HG03342 (cell line): Measurements from ENCODE around the gene ZC3H11A.
"Not testable (repeated sequence)": the region's sequence is repeated elsewhere in the genome, so short reads cannot be mapped to it uniquely, and the experiment has no call there.

Source experiments
- ATAC-seq: cut with Tn5 transposase; IDR thresholded peaks from one replicate; pipeline ENCODE4 v1.9.1; 2021; ENCODE audit warnings: mild to moderate bottlenecking, moderate library complexity; ENCODE audit not compliant: unreplicated experiment

ZC3H11A gene

DNA sequence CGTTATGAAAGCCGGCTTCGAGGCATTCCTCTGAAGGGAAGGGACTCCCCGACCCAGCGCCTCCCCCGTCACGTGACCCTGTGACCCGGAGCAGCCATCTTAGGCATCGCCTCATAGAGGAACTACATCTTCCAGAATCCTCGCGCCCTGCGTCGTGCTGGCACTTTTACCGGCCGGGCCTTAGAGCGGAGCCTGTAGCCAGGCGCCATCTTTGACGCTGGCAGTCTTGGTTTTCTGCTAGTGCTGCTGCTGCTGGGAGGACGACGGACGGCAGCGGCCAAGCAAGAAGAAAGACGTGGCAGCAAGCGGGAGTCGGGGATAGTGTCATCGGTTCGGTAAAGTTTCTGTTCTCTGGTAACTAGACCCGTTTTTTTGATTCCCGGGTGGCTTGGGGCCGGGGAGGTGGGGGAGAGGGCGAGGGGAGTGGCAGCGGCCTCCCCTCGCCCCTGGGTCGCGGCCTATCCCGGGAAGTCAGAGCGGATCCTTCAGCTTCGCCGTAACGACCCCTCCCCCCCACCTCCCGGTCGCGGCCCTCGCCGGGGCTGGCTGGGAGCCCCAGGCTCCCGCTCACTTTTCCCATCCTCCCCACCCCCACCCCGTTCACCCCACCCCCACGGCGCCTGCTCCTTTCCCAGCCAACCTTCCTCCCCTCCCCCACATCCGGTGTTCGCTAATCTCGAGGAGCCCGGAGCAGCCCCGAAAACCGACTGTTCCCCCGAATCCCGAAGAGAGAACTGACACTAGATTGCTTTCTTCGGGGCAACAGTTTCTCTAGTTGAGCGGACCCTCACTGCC is at the start of gene ZC3H11A, which contains the start of gene ZBED6:
TSS of gene ZC3H11A (plus strand) at position 183 of the 795 bp plus-strand sequence. CDS start 21,448 bp downstream, outside the sequence.
TSS of gene ZBED6 (plus strand) at position 183 of the 795 bp plus-strand sequence. CDS start 1,900 bp downstream, outside the sequence.
- peak; percentile 96 for ATAC-seq

DNA sequence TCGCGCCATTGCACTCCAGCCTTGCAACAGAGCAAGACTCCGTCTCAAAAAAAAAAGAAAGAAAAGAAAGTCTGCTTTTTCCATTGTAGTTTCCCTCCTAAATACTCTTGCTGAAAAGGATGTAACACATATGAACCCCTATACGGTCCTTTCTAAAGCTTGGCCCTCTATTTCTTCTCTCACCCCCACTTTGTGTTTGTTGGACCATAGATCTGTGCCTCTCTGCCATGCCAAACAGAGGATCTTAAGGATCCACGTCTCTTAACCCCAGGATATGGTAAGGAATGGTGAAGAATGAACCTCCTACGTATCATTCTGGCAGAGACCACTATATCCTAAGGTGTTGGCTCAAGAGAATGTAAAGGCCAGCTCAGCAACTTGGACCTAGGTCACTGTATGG is 49.1 kb upstream of the ZC3H11A start:
- no peak for ATAC-seq

DNA sequence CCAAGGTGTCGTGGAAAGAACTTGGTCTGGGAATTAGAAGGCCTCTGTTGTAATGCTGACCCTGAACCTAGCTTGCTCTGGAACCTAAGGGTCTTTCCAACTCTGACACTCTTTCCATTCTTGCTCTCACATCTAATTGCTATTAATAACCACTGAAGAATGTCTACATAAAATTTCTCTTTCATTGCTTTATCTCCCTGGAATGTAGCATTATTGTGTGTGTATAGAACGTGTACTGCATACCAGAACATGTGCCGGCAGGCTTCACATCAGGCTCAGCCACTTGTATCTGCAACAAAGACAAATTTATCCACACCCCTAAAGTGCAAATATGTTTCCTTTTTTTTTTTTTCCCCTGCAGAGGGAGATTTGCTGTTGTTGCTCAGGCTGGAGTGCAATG is 44.4 kb upstream of the ZC3H11A start:
- ATAC-seq = no peak

- ATAC-seq = not testable (repeated sequence)
Observed at GRCh38 chr1:203751618-203752361, 43.6 kb upstream of the ZC3H11A start.

DNA sequence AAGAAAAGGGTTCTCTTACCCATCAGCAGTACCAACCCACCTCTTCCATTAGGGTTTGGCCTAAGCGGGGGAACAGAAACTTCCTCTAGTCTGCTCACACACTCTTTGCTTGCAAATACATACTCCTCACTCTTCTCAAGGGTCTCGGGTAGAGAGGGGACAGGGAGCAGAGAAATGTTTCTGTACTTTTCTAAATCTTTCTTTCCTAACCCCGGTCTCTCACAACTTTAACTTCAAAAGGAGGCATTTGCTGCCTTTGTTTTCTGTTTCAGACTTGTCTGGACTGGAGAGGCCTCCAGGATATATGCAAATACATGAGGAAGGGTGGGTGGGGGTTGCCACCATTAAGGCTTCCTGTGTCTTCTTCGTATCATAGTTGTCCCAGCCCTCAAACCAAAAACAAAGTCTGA is 41.0 kb upstream of the ZC3H11A start:
- peak; percentile 61 for ATAC-seq

GRCh38 chr1:203756036-203756435 is 39.4 kb upstream of the ZC3H11A start:
- no peak for ATAC-seq

- not testable (repeated sequence) for ATAC-seq
Observed at GRCh38 chr1:203758749-203759148, 36.7 kb upstream of the ZC3H11A start.

DNA sequence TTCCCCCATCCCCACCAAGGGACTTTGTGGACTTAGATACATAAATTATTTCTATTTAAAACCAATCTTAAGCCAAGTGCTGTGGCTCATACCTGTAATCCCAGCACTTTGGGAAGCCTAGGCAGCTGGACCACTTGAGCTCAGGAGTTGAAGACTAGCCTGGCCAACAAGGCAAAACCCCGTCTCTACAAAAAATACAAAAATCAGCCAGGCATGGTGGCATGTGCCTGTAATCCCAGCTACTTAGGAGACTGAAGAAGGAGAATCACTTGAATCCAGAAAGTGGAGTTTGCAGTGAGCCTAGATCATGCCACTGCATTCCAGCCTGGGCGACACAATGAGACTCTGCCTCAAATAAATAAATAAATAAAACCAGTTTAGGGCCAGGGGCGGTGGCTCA is 34.9 kb upstream of the ZC3H11A start:
- no peak for ATAC-seq

DNA sequence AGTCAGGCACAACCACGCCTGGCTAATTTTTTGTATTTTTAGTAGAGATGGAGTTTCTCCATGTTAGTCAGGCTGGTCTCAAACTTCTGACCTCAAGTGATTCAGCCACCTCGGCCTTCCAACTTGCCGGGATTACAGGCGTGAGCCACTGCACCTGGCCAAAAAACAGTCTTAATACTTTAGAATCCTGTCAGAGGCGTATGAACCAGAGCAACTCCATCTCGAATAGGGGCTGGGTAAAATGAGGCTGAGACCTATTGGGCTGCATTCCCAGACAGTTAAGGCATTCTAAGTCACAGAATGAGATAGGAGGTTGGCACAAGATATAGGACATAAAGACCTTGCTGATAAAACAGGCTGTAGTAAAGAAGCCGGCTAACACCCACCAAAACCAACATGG is 33.5 kb upstream of the ZC3H11A start:
- ATAC-seq = not testable (repeated sequence)

GRCh38 chr1:203763505-203763904 is 31.9 kb upstream of the ZC3H11A start:
- no peak for ATAC-seq

DNA sequence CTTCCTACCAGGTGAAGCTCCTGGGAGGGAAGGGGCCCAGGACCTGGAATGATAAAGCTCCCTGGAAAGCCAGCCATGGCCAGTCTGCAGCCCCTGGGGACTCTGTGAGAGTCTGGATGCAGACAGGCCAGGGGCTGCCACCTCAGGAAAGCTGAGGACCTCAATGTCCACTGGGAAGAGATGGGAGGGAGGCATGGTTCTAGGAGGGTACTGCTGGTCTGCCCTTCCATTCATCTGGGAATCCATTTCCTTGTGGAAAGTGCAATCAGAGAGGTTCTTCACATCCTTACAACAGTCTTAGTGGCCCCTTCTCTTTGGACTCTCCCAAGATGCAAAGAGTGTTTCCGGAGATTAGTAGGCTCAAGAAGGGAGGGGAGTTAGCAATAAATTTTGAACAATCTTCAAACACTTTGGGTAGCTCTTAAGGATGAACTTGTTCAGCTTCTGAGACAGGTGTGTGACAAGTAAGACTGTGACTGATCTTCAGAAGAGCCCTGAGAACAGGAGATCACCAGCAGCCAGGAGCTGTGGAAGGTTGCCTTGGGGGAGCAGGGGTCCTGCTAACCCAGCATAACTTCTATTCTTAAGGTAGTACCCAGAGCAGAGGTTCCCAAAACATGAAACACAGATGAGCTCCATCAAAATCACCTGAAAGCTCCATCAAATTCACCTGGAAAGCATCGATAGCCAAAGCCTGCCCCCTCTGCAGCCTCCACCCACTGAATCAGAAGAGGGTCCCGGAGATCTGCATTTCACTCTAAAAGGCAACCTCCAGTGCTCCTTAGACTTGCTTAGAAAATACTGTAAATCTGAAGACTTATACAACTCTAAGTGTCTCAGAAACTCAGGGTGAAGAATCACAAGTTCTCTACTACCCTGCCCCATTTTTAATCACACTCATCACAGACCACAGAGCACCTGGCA is 31.1 kb upstream of the ZC3H11A start:
- ATAC-seq = no peak

DNA sequence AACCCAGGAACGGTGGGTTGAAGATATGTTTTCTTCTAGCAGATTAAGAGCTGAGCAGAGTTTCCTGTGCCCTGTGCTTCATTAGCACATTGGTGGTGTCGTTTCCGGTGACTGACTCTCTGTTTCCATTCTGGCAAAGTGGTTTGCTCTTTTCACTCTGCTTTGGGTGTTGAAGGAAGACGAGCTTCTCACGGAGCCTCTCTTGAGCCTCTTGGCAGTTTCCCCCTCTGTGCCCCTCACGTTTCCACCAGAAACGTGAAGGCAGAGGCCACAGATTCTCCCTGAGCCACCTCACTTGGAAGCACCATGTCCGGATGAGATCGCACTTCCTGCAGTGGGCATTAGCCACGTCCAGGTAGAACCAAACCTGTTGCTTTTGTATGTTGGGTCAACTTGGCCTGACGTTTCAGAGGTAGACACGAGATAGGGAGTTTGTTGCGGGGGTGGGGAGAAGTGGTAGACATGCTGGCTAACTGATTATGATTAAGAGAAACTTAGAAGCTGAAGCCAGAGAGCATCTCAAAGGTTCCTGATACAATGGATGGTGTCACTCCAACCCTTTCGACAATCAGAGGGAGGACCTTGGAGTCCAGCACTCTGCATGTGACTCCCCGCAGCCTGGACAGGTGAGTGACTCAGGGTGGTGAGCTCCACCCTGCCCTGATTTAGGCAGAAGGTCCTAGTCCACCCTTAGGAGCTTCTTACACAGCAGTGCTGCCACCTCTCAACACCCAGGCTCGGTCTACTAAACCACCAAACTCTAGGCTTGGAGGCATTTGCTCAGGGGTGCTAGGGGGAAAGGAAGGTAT is 30.2 kb upstream of the ZC3H11A start, which contains the start of gene LAX1:
TSS of gene LAX1 (plus strand) at position 155 of the 809 bp plus-strand sequence. CDS start at position 538, 383 bp downstream.
- ATAC-seq = no peak

GRCh38 chr1:203768256-203768655 is 27.2 kb upstream of the ZC3H11A start:
- no peak for ATAC-seq

DNA sequence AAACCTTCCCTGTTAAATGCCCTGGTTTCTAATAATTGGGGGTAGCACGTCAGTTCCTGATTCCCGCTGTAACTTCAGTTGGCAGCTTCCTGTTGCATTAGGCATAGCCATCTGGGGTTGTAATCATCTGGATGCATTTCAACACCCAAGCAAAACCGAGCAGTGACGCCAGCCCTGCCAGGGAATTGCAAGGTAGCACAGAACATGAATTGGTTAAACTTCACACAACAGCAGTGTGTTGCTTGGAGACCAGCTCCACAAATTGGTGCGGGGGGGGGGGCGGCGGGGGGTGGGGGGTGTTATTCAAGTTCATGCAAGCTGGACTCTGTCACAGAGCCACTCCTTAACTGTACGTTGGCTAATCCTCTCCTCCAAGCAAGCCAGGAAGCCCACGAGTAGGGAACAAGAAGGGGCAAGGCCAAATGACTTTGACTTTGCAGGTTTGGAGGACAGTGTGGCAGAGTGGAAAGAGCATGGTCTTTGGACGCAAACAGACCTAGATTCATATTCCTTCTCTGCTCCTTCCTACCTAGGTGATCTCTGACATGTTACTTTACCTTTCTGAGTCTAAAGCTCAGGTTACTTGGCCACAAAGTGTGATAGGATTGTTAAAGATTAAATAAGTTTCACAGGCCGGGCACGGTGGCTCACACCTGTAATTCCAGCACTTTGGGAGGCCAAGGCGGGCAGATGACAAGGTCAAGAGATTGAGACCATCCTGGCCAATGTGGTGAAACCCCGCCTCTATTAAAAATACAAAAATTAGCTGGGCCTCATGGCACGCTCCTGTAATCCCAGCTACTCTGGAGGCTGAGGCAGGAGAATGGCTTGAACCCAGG is 25.7 kb upstream of the ZC3H11A start:
- ATAC-seq = no peak

DNA sequence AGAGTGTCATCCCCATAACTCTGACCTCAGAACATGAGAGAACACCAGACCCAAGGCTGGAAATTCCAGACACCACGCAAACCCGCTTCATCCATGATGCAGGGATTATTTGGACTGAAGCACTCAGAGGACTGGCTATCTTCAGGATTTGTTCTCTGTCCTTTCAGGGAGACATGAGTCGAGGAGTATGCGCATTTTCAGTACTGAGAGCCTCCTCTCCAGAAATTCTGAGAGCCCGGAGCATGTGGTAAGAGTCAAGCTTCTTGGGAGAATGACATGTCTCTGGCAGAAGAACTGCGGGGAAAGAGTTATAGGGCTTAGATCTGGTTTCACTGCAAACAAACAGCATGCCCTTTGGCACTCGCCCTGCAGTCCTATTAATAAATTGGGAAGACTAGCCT is 23.5 kb upstream of the ZC3H11A start:
- no peak for ATAC-seq

GRCh38 chr1:203772836-203773235 is 22.6 kb upstream of the ZC3H11A start:
- ATAC-seq = no peak

DNA sequence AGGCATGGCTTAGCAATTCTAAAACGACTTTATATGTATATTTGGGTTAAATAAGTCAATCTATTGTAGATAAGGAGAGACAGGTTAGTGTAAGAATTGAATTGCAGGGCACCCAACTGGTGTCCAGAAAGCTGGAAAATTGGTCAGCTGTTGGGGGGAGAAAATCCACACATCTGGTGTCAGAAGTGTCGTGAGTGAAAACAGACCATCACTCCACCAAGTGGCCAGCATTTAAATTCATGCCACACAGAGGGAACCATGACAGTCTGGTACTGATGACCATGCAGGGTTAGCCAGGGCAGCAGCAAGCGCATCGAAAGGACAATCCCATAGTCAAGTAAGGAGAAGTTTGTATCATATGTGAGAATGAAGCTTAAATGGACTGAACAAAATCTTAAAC is 18.8 kb upstream of the ZC3H11A start:
- ATAC-seq = no peak

GRCh38 chr1:203777596-203777995 is 17.8 kb upstream of the ZC3H11A start:
- ATAC-seq = no peak

DNA sequence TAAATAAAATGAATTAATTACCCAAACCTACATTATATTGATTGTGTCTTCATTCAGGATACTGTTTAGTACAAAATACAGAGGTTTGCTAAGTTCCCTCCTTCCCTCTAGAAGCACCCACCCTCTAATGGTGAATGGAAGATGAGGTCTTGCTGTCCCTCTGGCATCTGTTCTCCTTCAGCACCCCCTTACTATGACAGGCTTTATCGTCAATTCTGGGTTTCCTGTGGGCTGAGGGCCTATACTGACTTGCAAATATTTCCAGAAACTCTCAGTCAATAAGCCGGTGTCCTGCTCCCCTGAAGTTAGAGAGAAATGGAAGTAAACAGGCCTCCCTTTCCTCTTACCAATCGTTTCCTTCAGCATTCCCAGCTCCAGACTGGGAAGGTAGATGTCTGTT is 17.3 kb upstream of the ZC3H11A start:
- ATAC-seq = no peak
